BJ (cell line): ENCODE measurements around the gene ASPM. TPM values are rescaled to one million over a fixed set of nuclear protein-coding genes. Genes with fewer than 3 reads are reported as not detected.

Experiments used
- CTCF ChIA-PET: fragments of 350-600 bp; formaldehyde crosslinking; extraction: SDS; loops from one replicate; lab custom pipeline; 2021; ENCODE audit warnings: antibody characterized with exemption, inconsistent platforms; lab: Yijun Ruan, JAX
- POLR2A ChIA-PET: fragments of 300-600 bp; sonication (Branson Sonifier 250); formaldehyde crosslinking; extraction: SDS; loops from one replicate; lab custom pipeline; 2021; ENCODE audit warnings: antibody characterized with exemption; lab: Charles Lee
- DNase-seq: peaks from one replicate; pipeline ENCODE4 v3.0.0-alpha.2; 2011; ENCODE audit warnings: low read depth
- H3K27me3 ChIP-seq: 2 replicates; pipeline ENCODE4 v1.6.0; 2011; ENCODE audit warnings: low read length; ENCODE audit not compliant: control insufficient read depth, insufficient read depth
- H3K36me3 ChIP-seq: 2 replicates; pipeline ENCODE4 v1.5.1; 2011; ENCODE audit warnings: low read length; ENCODE audit not compliant: control insufficient read depth, insufficient read depth
- H3K4me3 ChIP-seq: 2 replicates; pipeline ENCODE4 v1.5.1; 2011; ENCODE audit warnings: low read depth, mild to moderate bottlenecking, control low read depth, low read length
- polyA plus RNA-seq: library from polyadenylated mRNA; depleted of rRNA; stranded (reverse); fragments of >200 nt; gene quantifications from 2 replicates; pipeline ENCODE4 v1.2.3, GENCODE V29; 2011
- TF ChIP-seq, protein P1 (sequence below): IDR thresholded peaks from 2 replicates; pipeline ENCODE4 v1.5.1; 2011; ENCODE audit warnings: low read depth, mild to moderate bottlenecking, control low read depth, inconsistent platforms, low read length, moderate library complexity; ENCODE audit not compliant: insufficient read depth

ASPM gene
- polyA plus RNA-seq, 1 experiment, result 4.6 TPM

GRCh38 chr1:197173571-197174507, 27.4 kb upstream of the ASPM start:
- CTCF ChIA-PET, result interaction anchor here (1.0 kb wide), 1 partner anchor 31 kb away, joined by 3 read pairs; no protein-coding TSS in a partner anchor

DNA sequence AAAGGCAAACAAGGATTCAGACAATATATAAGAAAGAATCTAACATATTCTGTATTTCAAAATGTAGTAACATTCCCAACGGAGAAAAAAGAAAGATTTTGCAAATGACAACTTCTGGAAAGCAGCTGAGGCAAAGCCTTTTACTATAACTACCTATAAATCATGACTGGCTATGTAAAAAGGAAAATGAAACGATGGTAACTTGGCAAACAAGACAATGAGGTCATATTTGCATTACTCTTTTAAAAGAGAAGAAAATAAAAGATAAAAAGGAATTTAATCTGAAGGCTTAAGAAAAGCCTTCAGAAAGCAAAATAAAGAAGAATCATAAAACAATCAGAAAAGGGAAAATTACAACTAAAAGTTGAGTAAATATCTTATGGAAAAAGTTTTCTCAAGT, 25.1 kb upstream of the ASPM start:
- H3K27me3 ChIP-seq, result no peaks in the 10 kb centered on the region
- H3K36me3 ChIP-seq, result no peaks in the 10 kb centered on the region; the same call in 1 of the 2 replicates
- DNase-seq, result no peak
- POLR2A ChIA-PET, result no interaction called here
- CTCF ChIA-PET, result interaction anchor here (1.9 kb wide), 2 partner anchors 8 to 9 kb away, joined by 6 to 7 read pairs; no protein-coding TSS in a partner anchor
- H3K4me3 ChIP-seq, result no peak overlapping the region
- TF ChIP-seq, protein P1, sequence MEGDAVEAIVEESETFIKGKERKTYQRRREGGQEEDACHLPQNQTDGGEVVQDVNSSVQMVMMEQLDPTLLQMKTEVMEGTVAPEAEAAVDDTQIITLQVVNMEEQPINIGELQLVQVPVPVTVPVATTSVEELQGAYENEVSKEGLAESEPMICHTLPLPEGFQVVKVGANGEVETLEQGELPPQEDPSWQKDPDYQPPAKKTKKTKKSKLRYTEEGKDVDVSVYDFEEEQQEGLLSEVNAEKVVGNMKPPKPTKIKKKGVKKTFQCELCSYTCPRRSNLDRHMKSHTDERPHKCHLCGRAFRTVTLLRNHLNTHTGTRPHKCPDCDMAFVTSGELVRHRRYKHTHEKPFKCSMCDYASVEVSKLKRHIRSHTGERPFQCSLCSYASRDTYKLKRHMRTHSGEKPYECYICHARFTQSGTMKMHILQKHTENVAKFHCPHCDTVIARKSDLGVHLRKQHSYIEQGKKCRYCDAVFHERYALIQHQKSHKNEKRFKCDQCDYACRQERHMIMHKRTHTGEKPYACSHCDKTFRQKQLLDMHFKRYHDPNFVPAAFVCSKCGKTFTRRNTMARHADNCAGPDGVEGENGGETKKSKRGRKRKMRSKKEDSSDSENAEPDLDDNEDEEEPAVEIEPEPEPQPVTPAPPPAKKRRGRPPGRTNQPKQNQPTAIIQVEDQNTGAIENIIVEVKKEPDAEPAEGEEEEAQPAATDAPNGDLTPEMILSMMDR, result no peak

More at GRCh38 chr1:197173571-197174507, 27.4 kb upstream of the ASPM start:
- no peak for DNase-seq
- H3K4me3 ChIP-seq, result no peak overlapping the region
- H3K27me3 ChIP-seq, result no peaks in the 10 kb centered on the region
- H3K36me3 ChIP-seq, result peaks cover 4% of the 10 kb centered on the region; the same call in 1 of the 2 replicates
- POLR2A ChIA-PET, result no interaction called here
- TF ChIP-seq, protein P1, result no peak

GRCh38 chr1:197170538-197170937, 24.1 kb upstream of the ASPM start:
- Histone ChIP-seq H3K27me3 (no peaks in the 10 kb centered on the region), H3K4me3 (no peak overlapping the region), H3K36me3 (no peaks in the 10 kb centered on the region; the same call in 1 of the 2 replicates)
- TF ChIP-seq, protein P1, result no peak
- no peak for DNase-seq
- CTCF ChIA-PET, result interaction anchor here (1.9 kb wide), 2 partner anchors 9 to 10 kb away, joined by 6 to 7 read pairs; no protein-coding TSS in a partner anchor
- POLR2A ChIA-PET, result no interaction called here

- DNase-seq, result no peak
- ChIA-PET POLR2A (no interaction called here), CTCF (interaction anchor here (1.0 kb wide), 1 partner anchor 24 kb away, joined by 3 read pairs; no protein-coding TSS in a partner anchor)
- no peaks in the 10 kb centered on the region for H3K36me3 ChIP-seq
- H3K4me3 ChIP-seq, result no peak overlapping the region
- TF ChIP-seq, protein P1, result no peak
- no peaks in the 10 kb centered on the region for H3K27me3 ChIP-seq
Observed at GRCh38 chr1:197159461-197159860, 13.0 kb upstream of the ASPM start.

GRCh38 chr1:197156692-197157091, 10.2 kb upstream of the ASPM start:
- Histone ChIP-seq H3K36me3 (no peaks in the 10 kb centered on the region), H3K4me3 (no peak overlapping the region), H3K27me3 (no peaks in the 10 kb centered on the region)
- TF ChIP-seq, protein P1, result peak; percentile 19
- CTCF ChIA-PET, result interaction anchor here (1.0 to 1.4 kb wide), 2 partner anchors 9 to 24 kb away, joined by 3 to 4 read pairs; no protein-coding TSS in a partner anchor
- DNase-seq, result no peak
- POLR2A ChIA-PET, result no interaction called here
